Superior temporal gyrus (tissue), 1 donor: ENCODE data around the gene KPTN.

Experiments
- DNase-seq: peaks from one replicate; pipeline ENCODE4 v3.0.0-alpha.2; 2016; ENCODE audit errors: extremely low spot score

KPTN gene

DNA sequence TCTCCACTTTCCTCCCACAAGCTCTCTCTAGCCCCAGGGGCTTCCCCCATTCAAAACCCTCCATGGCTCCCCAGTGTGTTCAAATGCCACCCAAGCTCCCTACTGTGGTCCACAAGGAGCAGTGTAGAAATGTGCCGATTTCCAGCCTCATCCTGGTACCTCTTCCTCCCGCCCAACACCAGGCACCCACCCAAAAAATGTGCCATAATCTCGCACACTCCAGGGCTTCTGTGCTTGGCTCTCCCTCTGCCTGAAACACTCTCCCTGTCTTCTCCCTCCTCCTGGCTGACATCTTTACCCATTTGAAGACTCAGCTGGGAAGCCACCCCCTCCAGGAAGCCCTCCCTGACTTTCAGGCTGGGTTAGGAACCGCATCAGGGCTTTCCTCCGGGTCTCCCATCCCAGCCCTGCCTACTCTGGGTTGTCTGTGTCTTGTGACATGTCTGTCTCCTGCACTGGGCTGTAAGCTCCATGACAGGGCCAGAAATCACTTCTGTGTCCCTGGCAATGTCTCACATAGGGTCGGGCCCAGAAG, 48.1 kb downstream of the KPTN start:
- no peak for DNase-seq

DNA sequence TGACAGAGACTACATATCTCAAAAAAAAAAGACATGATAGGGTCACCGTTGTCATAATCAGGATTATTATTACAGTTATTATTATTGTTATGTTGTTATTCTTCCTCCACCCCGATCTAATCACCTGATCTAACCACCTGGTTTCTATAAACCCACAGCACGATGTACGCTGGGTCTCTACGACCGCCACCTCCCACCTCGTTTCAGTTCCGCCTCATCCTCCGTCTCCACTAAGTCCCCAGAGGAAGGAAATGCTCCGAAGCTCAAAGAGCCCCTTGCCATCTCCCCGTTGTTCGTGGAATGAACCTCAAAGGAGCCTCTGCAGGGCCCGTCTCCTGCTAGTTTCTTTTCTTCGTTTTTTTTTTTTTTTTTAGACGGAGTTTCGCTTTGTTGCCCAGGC, 48.8 kb downstream of the KPTN start:
- DNase-seq, result no peak

DNA sequence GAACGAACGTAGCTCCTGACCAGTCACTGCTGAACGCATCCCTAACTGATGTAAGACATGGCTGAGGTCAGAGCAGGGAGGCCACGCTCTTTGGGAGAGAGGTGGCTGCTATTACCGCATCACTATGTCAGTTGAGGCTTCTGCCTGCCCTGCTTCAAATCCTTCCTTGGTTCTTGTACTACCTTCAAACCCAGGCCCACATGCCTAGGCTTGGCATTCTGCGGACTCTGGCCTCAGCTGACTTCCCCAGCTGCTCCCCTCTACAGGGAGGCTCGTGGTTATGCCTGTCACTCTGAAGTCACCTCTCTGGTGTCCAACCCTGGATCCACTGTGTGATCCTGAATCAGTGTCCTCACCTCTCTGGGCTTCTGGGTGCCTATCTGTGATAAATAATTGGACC, 49.9 kb downstream of the KPTN start:
- no peak for DNase-seq

DNA sequence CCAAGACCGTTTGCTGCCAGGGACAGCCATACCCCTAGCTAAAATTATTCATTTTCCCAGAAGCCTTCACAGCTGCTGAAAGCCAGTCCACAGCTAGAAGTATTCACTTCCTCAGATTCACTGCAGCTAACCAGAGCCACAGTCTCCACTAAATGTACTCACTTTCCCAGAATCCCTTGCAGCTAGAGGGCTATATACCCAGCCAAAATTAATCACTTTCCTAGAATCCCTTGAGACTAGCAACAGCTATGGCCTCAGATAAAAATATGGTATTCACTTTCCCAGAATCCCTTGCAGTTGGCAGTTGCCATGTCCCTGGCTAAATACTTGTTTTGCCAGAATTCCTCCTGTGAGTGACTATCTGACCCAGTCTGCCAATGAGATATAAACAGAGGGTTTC, 50.9 kb downstream of the KPTN start:
- DNase-seq, result no peak

DNA sequence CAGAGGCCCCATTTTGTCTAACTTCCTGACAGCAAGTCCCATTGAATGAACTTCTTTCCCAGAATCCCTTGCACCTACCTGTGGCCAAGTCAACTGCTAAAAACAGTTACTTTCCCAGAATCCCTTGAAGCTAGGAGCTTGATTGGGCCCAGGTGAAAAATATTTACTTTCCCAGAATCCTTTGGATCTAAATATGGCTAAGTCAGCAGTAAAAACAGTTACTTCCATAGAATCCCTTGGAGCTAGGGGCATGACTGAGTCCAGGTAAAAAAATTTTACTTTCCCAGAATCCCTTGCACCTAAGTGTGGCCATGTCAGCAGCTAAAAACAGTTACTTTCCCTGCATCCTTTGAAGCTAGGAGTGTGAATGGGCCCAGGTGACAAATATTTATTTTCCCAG, 51.5 kb downstream of the KPTN start:
- DNase-seq, result no peak

DNA sequence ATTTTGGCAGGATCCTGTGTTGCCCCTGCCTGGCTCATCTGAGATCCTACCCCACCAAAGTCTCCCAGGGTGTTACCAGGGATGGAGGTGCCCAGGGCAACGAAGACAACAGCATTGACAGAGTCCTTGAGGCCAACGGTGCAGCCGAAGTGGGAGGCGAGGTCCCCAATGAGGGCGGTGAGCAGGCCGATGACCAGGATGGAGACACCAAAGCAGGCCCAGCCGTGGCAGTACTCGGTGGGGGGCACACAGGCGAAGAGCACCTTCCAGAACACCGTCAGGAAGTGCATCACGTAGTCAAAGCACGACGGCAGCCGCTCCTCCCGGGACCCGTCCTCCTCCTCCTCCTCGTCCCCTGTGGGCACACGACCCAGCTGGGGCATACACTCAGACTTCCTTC, 51.9 kb downstream of the KPTN start:
- no peak for DNase-seq

DNA sequence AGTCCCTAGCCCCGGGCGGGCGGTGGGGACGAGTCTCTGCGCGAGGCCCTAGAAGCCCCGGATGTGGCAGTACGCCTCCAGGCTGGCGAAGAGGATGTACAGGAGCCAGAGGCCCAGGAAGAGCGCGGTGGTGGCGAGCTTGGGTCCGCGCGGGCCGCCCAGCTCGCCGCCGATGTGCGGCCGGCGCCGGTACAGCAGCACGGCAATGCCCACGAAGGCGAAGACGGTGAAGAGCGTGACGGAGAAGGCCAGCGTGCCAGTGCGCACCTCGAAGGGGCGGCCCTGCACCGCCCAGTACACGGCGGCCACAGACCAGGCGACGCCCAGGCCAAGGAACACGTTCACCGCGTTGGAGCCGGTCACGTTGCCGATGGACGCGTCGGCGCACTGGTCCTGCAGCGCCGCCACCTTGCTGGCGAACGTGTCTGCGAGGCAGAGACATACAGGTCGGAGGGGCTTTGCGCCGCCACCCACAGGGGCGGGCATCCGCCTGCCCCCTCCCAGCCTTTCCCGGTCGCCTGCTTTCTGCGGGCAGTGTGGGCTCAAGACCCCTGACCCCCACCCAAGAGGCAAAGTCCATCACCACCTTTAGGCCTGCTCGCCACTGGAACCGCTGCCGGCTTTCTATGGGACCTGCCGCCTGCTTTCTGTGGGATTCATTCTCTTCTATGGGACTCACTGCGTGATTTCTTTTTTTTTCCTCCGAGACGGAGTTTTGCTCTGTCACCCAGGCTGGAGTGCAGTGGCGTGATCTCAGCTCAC, 53.8 kb downstream of the KPTN start:
- no peak for DNase-seq

DNA sequence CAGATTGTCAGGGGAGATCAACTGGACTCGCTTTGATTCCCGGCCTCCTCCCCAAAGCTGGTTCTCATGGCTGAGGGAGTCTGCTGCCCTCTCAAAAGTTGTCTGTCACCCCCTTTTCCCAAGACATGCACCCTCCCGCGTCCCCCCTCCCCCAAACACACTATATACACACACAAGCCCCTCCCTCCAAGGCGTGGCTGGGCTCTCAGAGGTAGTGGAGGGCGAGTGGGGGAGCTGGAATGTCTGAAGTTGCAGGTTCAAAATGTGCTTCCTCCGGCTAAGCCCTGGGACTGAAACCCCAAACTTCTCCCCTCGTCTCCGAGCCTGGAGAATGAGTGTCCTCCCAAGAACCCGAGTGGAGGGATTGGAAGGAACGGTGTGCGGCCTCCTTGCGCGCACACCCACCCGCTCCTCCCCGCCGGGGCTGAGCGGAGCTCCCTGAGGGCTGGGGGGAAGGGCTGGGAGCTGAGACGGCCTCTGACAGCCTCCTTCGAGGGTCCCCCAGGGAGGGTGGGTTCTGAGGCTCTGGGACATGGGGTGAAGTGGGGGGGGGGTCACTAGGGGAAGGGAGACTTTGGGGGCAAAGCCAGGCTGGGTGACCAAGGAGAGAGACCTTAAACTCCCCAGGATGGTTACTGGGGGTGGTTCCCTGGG, 54.8 kb downstream of the KPTN start:
- no peak for DNase-seq

DNA sequence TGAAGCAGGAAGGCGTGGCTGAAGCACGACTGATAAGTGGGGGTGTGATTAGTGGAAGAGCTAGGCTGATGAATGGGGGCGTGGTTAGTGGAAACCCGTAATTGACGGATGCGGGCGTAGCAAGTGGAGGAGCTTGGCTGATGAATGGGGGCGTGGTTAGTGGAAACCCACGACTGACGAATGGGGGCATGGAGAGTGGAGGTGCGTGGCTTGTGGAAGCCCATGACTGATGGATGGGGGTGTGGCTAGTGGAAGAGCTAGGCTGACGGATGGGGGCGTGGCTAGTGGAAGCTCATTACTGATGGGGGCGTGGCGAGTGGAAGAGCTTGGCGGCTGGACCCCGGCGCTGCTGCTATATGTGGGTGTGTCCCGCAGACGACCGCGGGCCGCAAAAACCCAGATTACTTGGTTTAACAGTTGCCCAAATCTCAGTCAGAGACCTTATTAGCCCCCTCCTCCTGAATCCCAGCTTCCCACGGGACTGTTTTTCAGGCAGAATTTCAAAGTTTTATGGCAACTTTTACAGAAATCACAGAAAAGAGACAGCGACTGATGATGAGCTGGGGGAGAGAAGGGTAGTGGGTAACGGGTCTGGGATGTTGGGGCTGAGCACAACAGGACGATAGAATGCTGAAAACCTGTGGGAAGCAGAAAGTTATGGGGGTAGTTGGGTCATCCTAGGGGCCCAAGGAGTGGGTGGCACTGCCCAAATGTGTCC, 55.7 kb downstream of the KPTN start:
- DNase-seq, result peak; percentile 90

DNA sequence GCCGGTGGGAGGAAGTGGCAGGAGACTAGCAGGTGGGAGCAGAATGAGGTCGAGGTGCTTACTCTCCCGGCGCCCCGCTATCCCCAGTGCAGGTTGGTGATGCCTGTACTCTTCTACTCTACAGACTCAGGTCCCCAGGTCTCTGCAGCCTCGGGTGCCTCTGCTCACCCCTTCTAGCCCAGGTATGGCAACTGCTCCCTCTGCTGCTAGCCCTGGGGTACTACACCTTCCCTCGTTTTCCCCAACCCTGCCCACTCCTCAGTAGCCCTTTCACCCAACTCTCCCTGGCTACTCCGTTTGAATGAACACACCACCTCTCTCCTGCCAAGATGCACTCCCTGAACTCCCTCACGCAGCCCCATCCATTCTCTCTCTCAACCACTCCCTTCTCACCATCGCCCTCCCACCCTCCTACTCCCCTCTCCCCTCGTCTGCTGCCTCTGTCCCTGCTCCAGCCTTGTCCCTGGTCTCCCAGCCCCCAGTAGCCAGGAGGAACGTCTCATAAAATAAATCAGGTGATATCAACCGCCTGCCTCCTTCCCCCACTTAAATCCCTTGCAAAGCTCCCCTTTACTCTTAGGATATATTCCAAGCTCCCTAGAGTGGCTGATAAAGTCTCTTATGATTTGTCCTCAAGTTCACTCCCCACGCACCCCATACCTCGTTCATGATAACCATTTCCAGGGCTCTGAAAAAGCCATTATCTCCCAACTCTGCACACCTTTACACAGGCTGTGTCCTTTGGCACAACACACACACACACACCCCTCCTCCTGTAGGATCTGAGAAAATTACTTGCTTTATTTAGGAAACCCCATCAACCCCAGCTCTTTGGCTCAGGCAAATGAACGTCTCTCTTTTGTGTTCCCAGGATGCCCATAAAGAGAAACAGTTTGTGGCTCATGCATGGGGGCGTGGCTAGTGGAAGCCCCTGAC, 56.5 kb downstream of the KPTN start:
- DNase-seq, result peak; percentile 68
